Panc1 (cell line): ENCODE results near the gene SEC31B. TPM values are rescaled to one million over a fixed set of nuclear protein-coding genes. Genes with fewer than 3 reads are reported as not detected.
A peak's percentile ranks its signal among the peaks of the same experiment; 100 is the strongest.

Source experiments
- ATAC-seq: fragments of 200-7000 bp; cut with Tn5 transposase; 2 replicates; pipeline ENCODE4 v1.9.1; 2020; ENCODE audit warnings: mild to moderate bottlenecking, moderate library complexity
- BruUV-seq: library from RNA; stranded (reverse); fragments of 400-500 nt; replicated peaks from 2 replicates; lab custom pipeline; 2021; lab: Mats Ljungman, UMichigan
- CTCF ChIA-PET: fragments of 300-600 bp; sonication (Branson Sonifier 250); formaldehyde crosslinking; loops from one replicate; lab custom pipeline; 2022; ENCODE audit warnings: antibody characterized with exemption; lab: Charles Lee
- POLR2A ChIA-PET: fragments of 300-600 bp; sonication (Branson Sonifier 250); formaldehyde crosslinking; loops from one replicate; lab custom pipeline; 2022; ENCODE audit warnings: antibody characterized with exemption; lab: Charles Lee
- DNase-seq: peaks from one replicate; pipeline ENCODE4 v3.0.0-alpha.2; 2010; ENCODE audit warnings: low read depth, low spot score
- H3K27ac ChIP-seq: 2 replicates; pipeline ENCODE4 v1.5.1; 2011; ENCODE audit warnings: mild to moderate bottlenecking, low read length, inconsistent platforms
- H3K27me3 ChIP-seq: fragments of 200-500 bp; sonication (Bioruptor generic); 2 replicates; pipeline ENCODE4 v1.6.0; 2014; ENCODE audit warnings: low read length, inconsistent platforms; ENCODE audit not compliant: control insufficient read depth, insufficient read depth
- H3K36me3 ChIP-seq: fragments of 200-500 bp; sonication (Bioruptor generic); 2 replicates; pipeline ENCODE4 v1.5.1; 2014; ENCODE audit warnings: inconsistent platforms, mild to moderate bottlenecking, low read length, moderate library complexity; ENCODE audit not compliant: control insufficient read depth, insufficient read depth
- H3K4me1 ChIP-seq: 2 replicates; pipeline ENCODE4 v1.5.1; 2011; ENCODE audit warnings: inconsistent platforms, mild to moderate bottlenecking, low read length, moderate library complexity; ENCODE audit not compliant: control insufficient read depth, insufficient read depth
- H3K4me3 ChIP-seq, 2 experiments: 2 replicates each; pipeline ENCODE4 v1.5.1; 2011 to 2012; ENCODE audit warnings: low read depth in 2 of 2, low read length in 2 of 2, mild to moderate bottlenecking in 2 of 2, inconsistent platforms in 1 of 2, moderate library complexity in 1 of 2
- H3K9me3 ChIP-seq: fragments of 200-500 bp; sonication (Bioruptor generic); 2 replicates; pipeline ENCODE4 v1.5.1; 2014; ENCODE audit warnings: low read depth, mild to moderate bottlenecking, inconsistent platforms, low read length, moderate library complexity; ENCODE audit not compliant: control insufficient read depth, insufficient read depth
- POLR2AphosphoS5 ChIP-seq: IDR thresholded peaks from 2 replicates; pipeline ENCODE4 v1.6.1; 2012; ENCODE audit warnings: mild to moderate bottlenecking, low read depth, low read length, moderate library complexity
- SIN3A ChIP-seq: IDR thresholded peaks from 2 replicates; pipeline ENCODE4 v1.6.1; 2012; ENCODE audit warnings: low read depth, mild to moderate bottlenecking, low read length, moderate library complexity, borderline replicate concordance; ENCODE audit not compliant: insufficient read depth
- TCF7L2 ChIP-seq: IDR thresholded peaks from 2 replicates; pipeline ENCODE4 v1.6.1; 2011; ENCODE audit warnings: mild to moderate bottlenecking, low read depth, low read length, inconsistent platforms
- in situ Hi-C: cut with HindIII; loops from 2 replicates; pipeline ENCODE4 v1.10.0; 2016; ENCODE audit warnings: low sequenced_read_pairs, low pct_unique_long_range_greater_than_20kb
- intact Hi-C: fragments of 100-400 bp; cut with micrococcal nuclease; formaldehyde crosslinking; loops from one replicate; pipeline ENCODE4 v1.10.0; 2022; ENCODE audit not compliant: unreplicated experiment
- total RNA-seq: library from RNA; stranded (reverse); gene quantifications from one replicate; pipeline ENCODE4 v1.2.1, GENCODE V29; 2021; ENCODE audit not compliant: unreplicated experiment
- TF ChIP-seq, protein P1 (sequence below), 2 experiments: IDR thresholded peaks; 2 replicates each; pipeline ENCODE4 v1.6.1; 2011 to 2012; ENCODE audit warnings: low read depth in 2 of 2, control low read depth in 1 of 2, low read length in 1 of 2, mild to moderate bottlenecking in 1 of 2, moderate library complexity in 1 of 2; ENCODE audit not compliant: insufficient read depth in 1 of 2
- TF ChIP-seq, protein P2 (sequence below): fragments of 450-650 bp; IDR thresholded peaks from 2 replicates; pipeline ENCODE4 v1.5.1; 2017; ENCODE audit warnings: mild to moderate bottlenecking

SEC31B gene
- total RNA-seq, 1 experiment from 2014 or later = 17.8 TPM

DNA sequence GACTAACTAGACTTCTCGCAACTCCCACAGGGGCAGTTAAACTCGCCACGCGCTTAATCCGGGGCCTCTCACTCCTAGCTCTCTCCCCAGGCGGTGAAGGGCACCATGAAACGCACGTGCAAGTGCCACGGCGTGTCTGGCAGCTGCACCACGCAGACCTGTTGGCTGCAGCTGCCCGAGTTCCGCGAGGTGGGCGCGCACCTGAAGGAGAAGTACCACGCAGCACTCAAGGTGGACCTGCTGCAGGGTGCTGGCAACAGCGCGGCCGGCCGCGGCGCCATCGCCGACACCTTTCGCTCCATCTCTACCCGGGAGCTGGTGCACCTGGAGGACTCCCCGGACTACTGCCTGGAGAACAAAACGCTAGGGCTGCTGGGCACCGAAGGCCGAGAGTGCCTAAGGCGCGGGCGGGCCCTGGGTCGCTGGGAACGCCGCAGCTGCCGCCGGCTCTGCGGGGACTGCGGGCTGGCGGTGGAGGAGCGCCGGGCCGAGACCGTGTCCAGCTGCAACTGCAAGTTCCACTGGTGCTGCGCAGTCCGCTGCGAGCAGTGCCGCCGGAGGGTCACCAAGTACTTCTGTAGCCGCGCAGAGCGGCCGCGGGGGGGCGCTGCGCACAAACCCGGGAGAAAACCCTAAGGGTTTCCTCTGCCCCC lies 37.4 kb downstream of the SEC31B start:
- POLR2A ChIA-PET = no interaction called here
- TF ChIP-seq POLR2AphosphoS5 = 0 out of 2 replicates have a peak, but pooled peaks have one; percentile 25
- TF ChIP-seq, protein P1, sequence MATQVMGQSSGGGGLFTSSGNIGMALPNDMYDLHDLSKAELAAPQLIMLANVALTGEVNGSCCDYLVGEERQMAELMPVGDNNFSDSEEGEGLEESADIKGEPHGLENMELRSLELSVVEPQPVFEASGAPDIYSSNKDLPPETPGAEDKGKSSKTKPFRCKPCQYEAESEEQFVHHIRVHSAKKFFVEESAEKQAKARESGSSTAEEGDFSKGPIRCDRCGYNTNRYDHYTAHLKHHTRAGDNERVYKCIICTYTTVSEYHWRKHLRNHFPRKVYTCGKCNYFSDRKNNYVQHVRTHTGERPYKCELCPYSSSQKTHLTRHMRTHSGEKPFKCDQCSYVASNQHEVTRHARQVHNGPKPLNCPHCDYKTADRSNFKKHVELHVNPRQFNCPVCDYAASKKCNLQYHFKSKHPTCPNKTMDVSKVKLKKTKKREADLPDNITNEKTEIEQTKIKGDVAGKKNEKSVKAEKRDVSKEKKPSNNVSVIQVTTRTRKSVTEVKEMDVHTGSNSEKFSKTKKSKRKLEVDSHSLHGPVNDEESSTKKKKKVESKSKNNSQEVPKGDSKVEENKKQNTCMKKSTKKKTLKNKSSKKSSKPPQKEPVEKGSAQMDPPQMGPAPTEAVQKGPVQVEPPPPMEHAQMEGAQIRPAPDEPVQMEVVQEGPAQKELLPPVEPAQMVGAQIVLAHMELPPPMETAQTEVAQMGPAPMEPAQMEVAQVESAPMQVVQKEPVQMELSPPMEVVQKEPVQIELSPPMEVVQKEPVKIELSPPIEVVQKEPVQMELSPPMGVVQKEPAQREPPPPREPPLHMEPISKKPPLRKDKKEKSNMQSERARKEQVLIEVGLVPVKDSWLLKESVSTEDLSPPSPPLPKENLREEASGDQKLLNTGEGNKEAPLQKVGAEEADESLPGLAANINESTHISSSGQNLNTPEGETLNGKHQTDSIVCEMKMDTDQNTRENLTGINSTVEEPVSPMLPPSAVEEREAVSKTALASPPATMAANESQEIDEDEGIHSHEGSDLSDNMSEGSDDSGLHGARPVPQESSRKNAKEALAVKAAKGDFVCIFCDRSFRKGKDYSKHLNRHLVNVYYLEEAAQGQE (IDR thresholded peaks at IDR 0.05; ENCODE audit: insufficient read depth in 1 of 2, low read depth in 2 of 2, low read length in 1 of 2) = 0 out of 4 replicates have a peak, but pooled peaks of 1 of the 2 experiments have one; percentile 16
- TF ChIP-seq, protein P2, sequence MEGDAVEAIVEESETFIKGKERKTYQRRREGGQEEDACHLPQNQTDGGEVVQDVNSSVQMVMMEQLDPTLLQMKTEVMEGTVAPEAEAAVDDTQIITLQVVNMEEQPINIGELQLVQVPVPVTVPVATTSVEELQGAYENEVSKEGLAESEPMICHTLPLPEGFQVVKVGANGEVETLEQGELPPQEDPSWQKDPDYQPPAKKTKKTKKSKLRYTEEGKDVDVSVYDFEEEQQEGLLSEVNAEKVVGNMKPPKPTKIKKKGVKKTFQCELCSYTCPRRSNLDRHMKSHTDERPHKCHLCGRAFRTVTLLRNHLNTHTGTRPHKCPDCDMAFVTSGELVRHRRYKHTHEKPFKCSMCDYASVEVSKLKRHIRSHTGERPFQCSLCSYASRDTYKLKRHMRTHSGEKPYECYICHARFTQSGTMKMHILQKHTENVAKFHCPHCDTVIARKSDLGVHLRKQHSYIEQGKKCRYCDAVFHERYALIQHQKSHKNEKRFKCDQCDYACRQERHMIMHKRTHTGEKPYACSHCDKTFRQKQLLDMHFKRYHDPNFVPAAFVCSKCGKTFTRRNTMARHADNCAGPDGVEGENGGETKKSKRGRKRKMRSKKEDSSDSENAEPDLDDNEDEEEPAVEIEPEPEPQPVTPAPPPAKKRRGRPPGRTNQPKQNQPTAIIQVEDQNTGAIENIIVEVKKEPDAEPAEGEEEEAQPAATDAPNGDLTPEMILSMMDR = peak; percentile 99
- no peak for TF ChIP-seq TCF7L2
- in situ Hi-C loops = no loop called here
- Histone ChIP-seq H3K27me3 (peaks cover 29% of the 10 kb centered on the region), H3K27ac (no peak overlapping the region), H3K36me3 (no peaks in the 10 kb centered on the region), H3K9me3 (no peaks in the 10 kb centered on the region), H3K4me1 (no peaks in the 10 kb centered on the region; the same call in 1 of the 2 replicates), H3K4me3 (peak overlapping the region; percentile 44 to 63)
- ATAC-seq (peak; percentile 83), DNase-seq (peak; percentile 8)
- intact Hi-C loops = no loop called here
- CTCF ChIA-PET = interaction anchor here (0.5 to 2.5 kb wide), 7 partner anchors 13 to 239 kb away, joined by 3 to 14 read pairs (median 5); no protein-coding TSS in a partner anchor
- no TSS peak for BruUV-seq

DNA sequence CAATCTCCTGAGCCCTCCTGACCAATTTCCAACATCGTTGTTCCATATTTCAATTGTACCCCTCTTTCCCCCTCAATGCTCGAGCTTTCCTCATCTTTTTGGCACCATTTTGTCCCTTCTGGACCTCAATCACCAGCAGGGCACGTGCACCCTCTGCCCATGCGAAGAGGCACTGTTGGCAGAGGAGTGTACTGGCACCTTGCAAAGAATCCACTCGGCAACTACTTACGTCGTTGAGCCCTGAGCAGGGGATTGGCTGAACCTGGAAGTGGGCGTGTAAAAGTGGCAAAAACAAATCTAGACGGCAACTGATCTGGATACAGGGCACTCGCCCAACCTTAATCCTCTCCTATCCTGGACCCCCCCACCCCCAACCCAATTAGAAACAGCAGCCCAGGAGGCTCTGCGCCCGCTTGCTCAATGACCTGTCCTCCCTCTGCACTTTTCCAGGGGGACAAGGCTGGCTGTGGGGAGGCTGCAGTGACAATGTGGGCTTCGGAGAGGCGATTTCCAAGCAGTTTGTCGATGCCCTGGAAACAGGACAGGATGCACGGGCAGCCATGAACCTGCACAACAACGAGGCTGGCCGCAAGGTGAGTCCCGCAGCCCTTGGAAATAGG lies 38.1 kb downstream of the SEC31B start:
- peak; percentile 98 for ATAC-seq
- DNase-seq = peak; percentile 96
- intact Hi-C loops (no loop called here), in situ Hi-C loops (no loop called here)
- H3K27me3 ChIP-seq = peaks cover 29% of the 10 kb centered on the region
- peak overlapping the region; percentile 44 to 63 for H3K4me3 ChIP-seq
- CTCF ChIA-PET = interaction anchor here (1.0 to 2.5 kb wide), 5 partner anchors 13 to 239 kb away, joined by 5 to 14 read pairs (median 8); no protein-coding TSS in a partner anchor
- no peak overlapping the region for H3K27ac ChIP-seq
- BruUV-seq = no TSS peak
- POLR2A ChIA-PET = no interaction called here
- H3K36me3 ChIP-seq = no peaks in the 10 kb centered on the region
- TF ChIP-seq POLR2AphosphoS5 (no peak), TCF7L2 (no peak), SIN3A (no peak)
- TF ChIP-seq, protein P2 = no peak
- TF ChIP-seq, protein P1 (IDR thresholded peaks at IDR 0.05; ENCODE audit: insufficient read depth in 1 of 2, low read depth in 2 of 2, low read length in 1 of 2) = no peak
- no peaks in the 10 kb centered on the region for H3K9me3 ChIP-seq
- no peaks in the 10 kb centered on the region; the same call in 1 of the 2 replicates for H3K4me1 ChIP-seq
